H1 (cell line): Measurements from ENCODE around the gene SSH2. TPM values are rescaled to one million over a fixed set of nuclear protein-coding genes. Genes with fewer than 3 reads are reported as not detected.

ENCODE experiments used
- CTCF ChIA-PET: fragments of 300-600 bp; sonication (Branson Sonifier 250); formaldehyde crosslinking; loops from one replicate; lab custom pipeline; 2021; ENCODE audit not compliant: partially characterized antibody; lab: Charles Lee
- POLR2A ChIA-PET: fragments of 300-600 bp; sonication (Branson Sonifier 250); formaldehyde crosslinking; loops from one replicate; lab custom pipeline; 2021; ENCODE audit warnings: inconsistent platforms; ENCODE audit not compliant: partially characterized antibody; lab: Charles Lee
- DNase-seq, 2 experiments: peaks; one replicate each; pipeline versions ENCODE4 v3.0.0 to v3.0.0-alpha.2; 2010 to 2022; ENCODE audit warnings: low spot score in 2 of 2, low read depth in 1 of 2, mixed read lengths in 1 of 2
- FAIRE-seq: peaks from 2 replicates; lab custom pipeline; 2011; peaks lifted over from hg19 to GRCh38; lab: Jason Lieb, UNC
- H2AFZ ChIP-seq: 2 replicates; pipeline ENCODE4 v1.8.1; 2012; ENCODE audit warnings: low read length, inconsistent platforms
- H2AK5ac ChIP-seq: 2 replicates; pipeline ENCODE4 v1.6.1; 2013; ENCODE audit warnings: low read depth, low read length
- H2BK120ac ChIP-seq: replicated peaks from 2 replicates; pipeline ENCODE3; 2013; ENCODE audit warnings: low read depth, low read length, inconsistent platforms
- H2BK12ac ChIP-seq: 2 replicates; pipeline ENCODE4 v1.6.1; 2013; ENCODE audit warnings: low read depth, low read length
- H2BK15ac ChIP-seq: 2 replicates; pipeline ENCODE4 v1.6.1; 2013; ENCODE audit warnings: low read length
- H2BK20ac ChIP-seq: 2 replicates; pipeline ENCODE4 v1.6.1; 2013; ENCODE audit warnings: low read length
- H2BK5ac ChIP-seq: 2 replicates; pipeline ENCODE4 v1.6.1; 2013; ENCODE audit warnings: low read depth, low read length
- H3K14ac ChIP-seq: 2 replicates; pipeline ENCODE4 v1.6.1; 2013; ENCODE audit warnings: inconsistent platforms; ENCODE audit not compliant: insufficient read length
- H3K18ac ChIP-seq: 2 replicates; pipeline ENCODE4 v1.6.1; 2013; ENCODE audit warnings: low read length; ENCODE audit errors: extremely low read depth
- H3K23ac ChIP-seq: 2 replicates; pipeline ENCODE4 v1.6.1; 2013; ENCODE audit warnings: inconsistent platforms; ENCODE audit not compliant: insufficient read length
- H3K23me2 ChIP-seq: 2 replicates; pipeline ENCODE4 v1.6.1; 2013; ENCODE audit warnings: low read depth, low read length
- H3K27ac ChIP-seq: 2 replicates; pipeline ENCODE4 v1.6.1; 2011; ENCODE audit warnings: low read depth, low read length, inconsistent platforms
- H3K27me3 ChIP-seq, 4 experiments: replicated peaks in 1 of 4; 1 replicate in 1 of 4; 2 replicates in 3 of 4; pipeline versions ENCODE4 v1.6.1 to v1.8.1; 2011 to 2013; ENCODE audit warnings: low read length in 3 of 4, mild to moderate bottlenecking in 3 of 4, inconsistent platforms in 2 of 4, mixed read lengths in 2 of 4, moderate library complexity in 1 of 4; ENCODE audit not compliant: control insufficient read depth in 3 of 4, insufficient read depth in 3 of 4; ENCODE audit errors: extremely low read depth in 1 of 4
- H3K36me3 ChIP-seq, 4 experiments: 2 replicates each; pipeline versions ENCODE4 v1.6.1 to v1.8.1; 2011 to 2013; ENCODE audit warnings: mild to moderate bottlenecking in 4 of 4, low read length in 3 of 4, moderate library complexity in 2 of 4, control low read depth in 1 of 4, inconsistent platforms in 1 of 4; ENCODE audit not compliant: insufficient read depth in 4 of 4, control insufficient read depth in 2 of 4
- H3K4ac ChIP-seq: replicated peaks from 2 replicates; pipeline ENCODE3; 2013; ENCODE audit warnings: low read length, low read depth, mixed read lengths, inconsistent platforms; ENCODE audit not compliant: insufficient read length
- H3K4me1 ChIP-seq, 4 experiments: replicated peaks in 1 of 4; 1 replicate in 1 of 4; 2 replicates in 3 of 4; pipeline versions ENCODE4 v1.6.1 to v1.8.1; 2011 to 2013; ENCODE audit warnings: low read length in 3 of 4, inconsistent platforms in 2 of 4, mixed read lengths in 1 of 4; ENCODE audit not compliant: insufficient read depth in 4 of 4, control insufficient read depth in 3 of 4
- H3K4me2 ChIP-seq, 2 experiments: 2 replicates each; pipeline versions ENCODE4 v1.6.1 to v1.8.1; 2011 to 2013; ENCODE audit warnings: low read depth in 2 of 2, low read length in 2 of 2, control low read depth in 1 of 2, inconsistent platforms in 1 of 2, mild to moderate bottlenecking in 1 of 2; ENCODE audit not compliant: insufficient read depth in 1 of 2
- H3K4me3 ChIP-seq, 4 experiments: fragments of 200-600, 300-600 bp in 1 of 4; sonication (generic), shearing (Covaris generic), sonication (Bioruptor Twin) in 1 of 4; 2 replicates each; pipeline versions ENCODE4 v1.5.1 to v1.8.1; 2011 to 2016; ENCODE audit warnings: low read length in 4 of 4, low read depth in 3 of 4, control low read depth in 2 of 4, inconsistent platforms in 2 of 4, mild to moderate bottlenecking in 2 of 4, mixed read lengths in 1 of 4, moderate library complexity in 1 of 4; ENCODE audit not compliant: insufficient read depth in 2 of 4; ENCODE audit errors: extremely low read depth in 1 of 4
- H3K56ac ChIP-seq: replicated peaks from 2 replicates; pipeline ENCODE3; 2013; ENCODE audit warnings: low read depth, mild to moderate bottlenecking, mixed read lengths, low read length, inconsistent platforms; ENCODE audit not compliant: insufficient read length
- H3K79me1 ChIP-seq: 2 replicates; pipeline ENCODE4 v1.6.1; 2013; ENCODE audit warnings: low read depth, low read length, control low read depth
- H3K79me2 ChIP-seq, 2 experiments: 2 replicates each; pipeline versions ENCODE4 v1.6.1 to v1.8.1; 2012 to 2013; ENCODE audit warnings: low read length in 2 of 2, mild to moderate bottlenecking in 2 of 2, inconsistent platforms in 1 of 2; ENCODE audit not compliant: insufficient read depth in 2 of 2, control insufficient read depth in 1 of 2
- H3K9ac ChIP-seq, 4 experiments: replicated peaks in 1 of 4; 1 replicate in 1 of 4; 2 replicates in 3 of 4; pipeline versions ENCODE4 v1.6.1 to v1.8.1; 2011 to 2013; ENCODE audit warnings: low read depth in 3 of 4, low read length in 3 of 4, control low read depth in 2 of 4, mild to moderate bottlenecking in 2 of 4, moderate library complexity in 2 of 4, inconsistent platforms in 1 of 4; ENCODE audit errors: extremely low read depth in 1 of 4
- H3K9me3 ChIP-seq, 2 experiments: 2 replicates each; pipeline versions ENCODE4 v1.6.1 to v1.8.1; 2012 to 2013; ENCODE audit warnings: mild to moderate bottlenecking in 2 of 2, moderate library complexity in 2 of 2, control low read depth in 1 of 2, inconsistent platforms in 1 of 2, low read depth in 1 of 2, low read length in 1 of 2, mixed read lengths in 1 of 2; ENCODE audit not compliant: insufficient read depth in 2 of 2
- H4K20me1 ChIP-seq, 2 experiments: replicated peaks in 1 of 2; 2 replicates each; pipeline versions ENCODE3 to v1.8.1; 2011 to 2013; ENCODE audit warnings: inconsistent platforms in 2 of 2, low read length in 2 of 2, mild to moderate bottlenecking in 1 of 2; ENCODE audit not compliant: insufficient read depth in 2 of 2, control insufficient read depth in 1 of 2
- H4K5ac ChIP-seq: 2 replicates; pipeline ENCODE4 v1.6.1; 2013; ENCODE audit warnings: low read length, low read depth, mixed read lengths, inconsistent platforms; ENCODE audit not compliant: insufficient read length
- H4K8ac ChIP-seq: 2 replicates; pipeline ENCODE4 v1.8.0; 2013; ENCODE audit warnings: mild to moderate bottlenecking, moderate library complexity, low read length, inconsistent platforms; ENCODE audit not compliant: insufficient read depth; ENCODE audit errors: extremely low read depth
- H4K91ac ChIP-seq: replicated peaks from 2 replicates; pipeline ENCODE3; 2013; ENCODE audit warnings: low read length, mixed read lengths, inconsistent platforms; ENCODE audit not compliant: insufficient read length
- CHD2 ChIP-seq: IDR thresholded peaks from 2 replicates; pipeline ENCODE4 v1.6.1; 2012; ENCODE audit warnings: low read length, improper control_type of control experiment
- ZNF274 ChIP-seq: IDR thresholded peaks from 2 replicates; pipeline ENCODE4 v1.7.0; 2012; ENCODE audit warnings: low read length, borderline replicate concordance; ENCODE audit errors: extremely low read depth
- WGBS, 2 experiments: shearing (Covaris generic) in 1 of 2; methylation state at CpG; one replicate each; pipeline versions ENCODE4 v1.1.6 to v1.1.7; 2013 to 2015; ENCODE audit warnings: low lambda C conversion rate in 2 of 2, mixed read lengths in 2 of 2, inconsistent platforms in 1 of 2, low coverage in 1 of 2, missing lambda C conversion rate in 1 of 2; ENCODE audit not compliant: insufficient replicate concordance in 2 of 2, insufficient coverage in 1 of 2, insufficient read length in 1 of 2; ENCODE audit errors: extremely low coverage in 1 of 2, missing lambda C conversion rate in 1 of 2; 5-methylcytosine and 5-hydroxymethylcytosine counted together
- polyA plus RNA-seq, 7 experiments: library from polyadenylated mRNA; depleted of rRNA in 3 of 7; stranded (reverse) in 5 of 7; unstranded in 2 of 7; fragments of >200 nt in 5 of 7; fragments of 200-250 nt in 2 of 7; gene quantifications; 1 replicate in 5 of 7; 2 replicates in 1 of 7; 4 replicates in 1 of 7; pipeline versions ENCODE4 v1.2.1 to v1.2.3, GENCODE V29; 2011 to 2013; ENCODE audit warnings: missing spikeins in 2 of 7, mixed read lengths in 2 of 7
- total RNA-seq: library from RNA; stranded (reverse); fragmentation: NEBNext Ultra II Directional; extraction: Animal tissue kit (Norgen Biotek cat#: 25700); gene quantifications from 2 replicates; pipeline ENCODE4 v1.2.1, GENCODE V29; 2021

SSH2 gene
- total and polyA plus RNA-seq, 2 of the 8 experiments (the other 6 are each of a cell fraction or from before 2014, with no cell fraction given): 5.2 to 15.9 TPM

DNA sequence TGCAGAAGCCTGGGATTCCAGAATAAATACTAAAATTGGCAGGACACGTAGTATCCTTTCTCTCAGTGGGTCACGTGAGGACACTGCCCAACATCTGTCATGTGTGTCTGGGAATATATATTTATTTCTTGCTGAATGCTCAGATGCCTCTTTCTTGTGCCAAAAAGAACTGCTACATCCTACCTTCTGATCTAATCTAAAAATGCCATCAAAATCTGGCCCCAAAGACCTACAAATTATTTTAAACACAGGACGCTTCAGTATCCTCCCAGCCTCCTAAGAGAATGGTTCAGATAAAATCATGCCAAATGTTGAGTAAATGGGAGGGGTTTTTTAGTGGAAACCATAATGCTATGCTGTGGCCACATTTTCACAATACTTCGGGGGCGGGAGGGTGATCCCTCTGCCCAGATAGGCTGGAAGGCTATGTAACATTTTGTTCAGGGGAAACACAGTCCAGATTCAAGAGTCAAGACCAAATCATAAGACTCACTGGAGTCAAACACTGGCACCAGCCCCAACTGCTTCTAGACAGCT is 284.4 kb downstream of the SSH2 start:
- CTCF ChIA-PET: interaction anchor here (1.2 kb wide), 1 partner anchor 133 kb away, joined by 4 read pairs; no protein-coding TSS in a partner anchor
- Histone ChIP-seq H3K18ac (no peak overlapping the region), H3K36me3 (no peaks in the 10 kb centered on the region), H3K4me2 (no peak overlapping the region), H4K20me1 (no peaks in the 10 kb centered on the region), H3K79me2 (no peaks in the 10 kb centered on the region), H3K23ac (no peak overlapping the region), H4K8ac (no peak overlapping the region), H3K27ac (no peak overlapping the region), H3K9ac (no peak overlapping the region), H4K91ac (no peak overlapping the region), H3K4me3 (no peak overlapping the region), H3K56ac (no peak overlapping the region), H2BK120ac (no peak overlapping the region), H2BK5ac (no peak overlapping the region), H2BK20ac (no peak overlapping the region), H3K9me3 (no peaks in the 10 kb centered on the region), H3K79me1 (no peaks in the 10 kb centered on the region), H2BK15ac (no peak overlapping the region), H2AK5ac (no peak overlapping the region), H3K4me1 (peaks cover 0 to 3% (median under 1%) of the 10 kb centered on the region in 4 experiments; a peak in 3 of 7 replicates), H2AFZ (no peak overlapping the region), H4K5ac (no peak overlapping the region), H3K4ac (no peak overlapping the region), H3K14ac (no peak overlapping the region), H3K23me2 (no peaks in the 10 kb centered on the region), H3K27me3 (no peaks in the 10 kb centered on the region), H2BK12ac (no peak overlapping the region)
- DNase-seq (no peak), FAIRE-seq (no peak)
- 85% methylated on average over 5 of the region's 5 CpGs; no CpG with 5 or more reads in 1 of the 2 experiments for WGBS, 2 experiments
- POLR2A ChIA-PET: no interaction called here
- TF ChIP-seq ZNF274 (no peak), CHD2 (no peak)
